MM.1S (cell line): ENCODE results near the gene GRB10.
"Not testable (repeated sequence)": the region's sequence is repeated elsewhere in the genome, so short reads cannot be mapped to it uniquely, and the experiment has no call there.

Experiments
- DNase-seq: peaks from one replicate; pipeline ENCODE4 v3.0.0-alpha.2; 2015
- H2AFZ ChIP-seq: fragments of 300-600 bp; sonication (generic); 2 replicates; pipeline ENCODE4 v1.6.0; 2016; ENCODE audit warnings: antibody characterized with exemption, low read length
- H3F3A ChIP-seq: fragments of 300-600 bp; sonication (generic); 2 replicates; pipeline ENCODE4 v1.6.1; 2016; ENCODE audit warnings: mild to moderate bottlenecking, antibody characterized with exemption, low read length, moderate library complexity, mixed read lengths; ENCODE audit not compliant: insufficient read depth
- H3K27ac ChIP-seq: fragments of 300-600 bp; sonication (generic); 2 replicates; pipeline ENCODE4 v1.5.1; 2016; ENCODE audit warnings: mild to moderate bottlenecking, low read length
- H3K27me3 ChIP-seq: fragments of 300-600 bp; sonication (generic); replicated peaks from 2 replicates; pipeline ENCODE4 v1.6.0; 2016; ENCODE audit warnings: low read length; ENCODE audit not compliant: insufficient read depth
- H3K36me3 ChIP-seq: fragments of 300-600 bp; sonication (generic); replicated peaks from 2 replicates; pipeline ENCODE4 v1.6.1; 2016; ENCODE audit warnings: mild to moderate bottlenecking, low read length, mixed read lengths; ENCODE audit not compliant: insufficient read depth
- H3K4me1 ChIP-seq: fragments of 300-600 bp; sonication (generic); 2 replicates; pipeline ENCODE4 v1.6.1; 2016; ENCODE audit warnings: low read length, mixed read lengths
- H3K4me2 ChIP-seq: fragments of 300-600 bp; sonication (generic); 2 replicates; pipeline ENCODE4 v1.6.0; 2016; ENCODE audit warnings: low read depth, low read length
- H3K4me3 ChIP-seq: fragments of 300-600 bp; sonication (generic); 2 replicates; pipeline ENCODE4 v1.5.1; 2016; ENCODE audit warnings: low read length, mixed read lengths
- H3K79me2 ChIP-seq: fragments of 300-600 bp; sonication (generic); 2 replicates; pipeline ENCODE4 v1.6.1; 2016; ENCODE audit warnings: mixed run types, low read length, mixed read lengths
- H3K9ac ChIP-seq: fragments of 300-600 bp; sonication (generic); 2 replicates; pipeline ENCODE4 v1.6.1; 2016; ENCODE audit warnings: low read length, mixed read lengths
- H3K9me2 ChIP-seq: fragments of 300-600 bp; sonication (generic); replicated peaks from 2 replicates; pipeline ENCODE4 v1.6.1; 2016; ENCODE audit warnings: mild to moderate bottlenecking, low read length, mixed read lengths; ENCODE audit not compliant: insufficient read depth
- H3K9me3 ChIP-seq: fragments of 300-600 bp; sonication (generic); replicated peaks from 2 replicates; pipeline ENCODE4 v1.6.1; 2016; ENCODE audit warnings: mild to moderate bottlenecking, low read length, mixed read lengths; ENCODE audit not compliant: insufficient read depth
- H4K20me1 ChIP-seq: fragments of 300-600 bp; sonication (generic); 2 replicates; pipeline ENCODE4 v1.6.1; 2016; ENCODE audit warnings: mild to moderate bottlenecking, low read length, moderate library complexity, mixed read lengths; ENCODE audit not compliant: insufficient read depth
- EZH2 ChIP-seq: fragments of 300-600 bp; sonication (generic); optimal IDR thresholded peaks from 2 replicates; pipeline ENCODE3; 2017; ENCODE audit warnings: low read depth, mild to moderate bottlenecking, antibody characterized with exemption, low read length, mixed read lengths
- EZH2phosphoT487 ChIP-seq: fragments of 300-600 bp; sonication (generic); IDR thresholded peaks from 2 replicates; pipeline ENCODE4 v1.6.1; 2018; ENCODE audit warnings: antibody characterized with exemption, low read length
- TF ChIP-seq, protein P1 (sequence below): fragments of 300-600 bp; sonication (generic); IDR thresholded peaks from 2 replicates; pipeline ENCODE4 v1.5.1; 2016; ENCODE audit warnings: antibody characterized with exemption, low read length, mixed read lengths

The GRB10 gene

GRCh38 chr7:50738932-50739331 lies 43.8 kb downstream of the GRB10 start:
- H3K27ac ChIP-seq, result no peak overlapping the region
- DNase-seq, result no peak
- no peak overlapping the region for H3K4me2 ChIP-seq
- no peaks in the 10 kb centered on the region for H3K9me3 ChIP-seq
- no peak overlapping the region for H2AFZ ChIP-seq
- H3K27me3 ChIP-seq, result no peaks in the 10 kb centered on the region
- no peaks in the 10 kb centered on the region for H3K79me2 ChIP-seq
- H3K4me1 ChIP-seq, result no peaks in the 10 kb centered on the region
- no peaks in the 10 kb centered on the region for H3F3A ChIP-seq
- no peaks in the 10 kb centered on the region for H3K9me2 ChIP-seq
- TF ChIP-seq, protein P1, sequence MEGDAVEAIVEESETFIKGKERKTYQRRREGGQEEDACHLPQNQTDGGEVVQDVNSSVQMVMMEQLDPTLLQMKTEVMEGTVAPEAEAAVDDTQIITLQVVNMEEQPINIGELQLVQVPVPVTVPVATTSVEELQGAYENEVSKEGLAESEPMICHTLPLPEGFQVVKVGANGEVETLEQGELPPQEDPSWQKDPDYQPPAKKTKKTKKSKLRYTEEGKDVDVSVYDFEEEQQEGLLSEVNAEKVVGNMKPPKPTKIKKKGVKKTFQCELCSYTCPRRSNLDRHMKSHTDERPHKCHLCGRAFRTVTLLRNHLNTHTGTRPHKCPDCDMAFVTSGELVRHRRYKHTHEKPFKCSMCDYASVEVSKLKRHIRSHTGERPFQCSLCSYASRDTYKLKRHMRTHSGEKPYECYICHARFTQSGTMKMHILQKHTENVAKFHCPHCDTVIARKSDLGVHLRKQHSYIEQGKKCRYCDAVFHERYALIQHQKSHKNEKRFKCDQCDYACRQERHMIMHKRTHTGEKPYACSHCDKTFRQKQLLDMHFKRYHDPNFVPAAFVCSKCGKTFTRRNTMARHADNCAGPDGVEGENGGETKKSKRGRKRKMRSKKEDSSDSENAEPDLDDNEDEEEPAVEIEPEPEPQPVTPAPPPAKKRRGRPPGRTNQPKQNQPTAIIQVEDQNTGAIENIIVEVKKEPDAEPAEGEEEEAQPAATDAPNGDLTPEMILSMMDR, result no peak
- H3K9ac ChIP-seq, result no peak overlapping the region
- no peaks in the 10 kb centered on the region for H3K36me3 ChIP-seq
- no peak overlapping the region for H3K4me3 ChIP-seq
- no peaks in the 10 kb centered on the region for H4K20me1 ChIP-seq

DNA sequence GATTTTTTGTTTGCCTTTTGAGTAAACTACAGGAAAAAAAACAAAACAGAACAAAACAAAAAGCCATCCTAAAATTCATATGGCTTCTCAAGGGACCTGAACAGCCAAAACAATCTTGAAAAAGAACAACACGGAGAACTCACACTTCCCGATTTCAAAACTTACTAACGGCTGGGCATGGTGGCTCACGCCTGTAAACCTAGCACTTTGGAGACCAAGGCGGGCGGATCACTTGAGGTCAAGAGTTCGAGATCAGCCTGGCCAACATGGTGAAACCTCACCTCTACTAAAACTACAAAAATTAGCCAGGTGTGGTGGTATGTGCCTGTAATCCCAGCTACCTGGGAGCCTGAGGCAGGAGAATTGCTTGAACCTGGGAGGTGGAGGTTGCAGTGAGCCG lies 46.9 kb downstream of the GRB10 start:
- not testable (repeated sequence) for H3K9ac ChIP-seq, H3K27me3 ChIP-seq, H3F3A ChIP-seq, H3K27ac ChIP-seq, H3K79me2 ChIP-seq, H3K4me2 ChIP-seq, H4K20me1 ChIP-seq, H3K9me3 ChIP-seq, H3K4me3 ChIP-seq, H3K36me3 ChIP-seq, DNase-seq, H2AFZ ChIP-seq, H3K4me1 ChIP-seq, H3K9me2 ChIP-seq

DNA sequence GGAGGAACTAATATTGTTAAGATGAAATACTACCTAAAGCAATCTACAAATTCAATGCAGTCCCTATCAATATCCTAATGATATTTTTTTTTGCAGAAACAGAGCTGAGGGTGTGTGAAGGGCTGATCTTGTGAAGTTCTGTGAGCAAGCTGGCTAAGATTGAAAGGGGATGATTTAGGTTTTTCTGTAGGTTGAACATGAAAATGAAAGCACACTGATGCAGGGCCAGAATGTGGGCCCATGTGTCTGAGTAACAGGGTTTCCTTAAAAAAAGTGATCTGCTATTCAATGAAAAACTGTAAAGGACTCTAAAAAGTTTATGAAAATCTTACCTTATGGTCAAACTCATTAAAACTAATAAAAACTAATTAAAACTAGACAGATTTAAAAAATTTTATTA lies 47.4 kb downstream of the GRB10 start:
- no peaks in the 10 kb centered on the region for H3K4me1 ChIP-seq
- H4K20me1 ChIP-seq, result no peaks in the 10 kb centered on the region
- no peaks in the 10 kb centered on the region for H3K9me3 ChIP-seq
- no peaks in the 10 kb centered on the region for H3F3A ChIP-seq
- peak; percentile 18 for DNase-seq
- no peak overlapping the region for H3K4me2 ChIP-seq
- H2AFZ ChIP-seq, result no peak overlapping the region
- H3K9ac ChIP-seq, result no peak overlapping the region
- no peak overlapping the region for H3K4me3 ChIP-seq
- TF ChIP-seq EZH2 (no peak), EZH2phosphoT487 (no peak)
- TF ChIP-seq, protein P1, result no peak
- H3K9me2 ChIP-seq, result no peaks in the 10 kb centered on the region
- no peaks in the 10 kb centered on the region for H3K36me3 ChIP-seq
- H3K79me2 ChIP-seq, result no peaks in the 10 kb centered on the region
- no peak overlapping the region for H3K27ac ChIP-seq
- H3K27me3 ChIP-seq, result no peaks in the 10 kb centered on the region

DNA sequence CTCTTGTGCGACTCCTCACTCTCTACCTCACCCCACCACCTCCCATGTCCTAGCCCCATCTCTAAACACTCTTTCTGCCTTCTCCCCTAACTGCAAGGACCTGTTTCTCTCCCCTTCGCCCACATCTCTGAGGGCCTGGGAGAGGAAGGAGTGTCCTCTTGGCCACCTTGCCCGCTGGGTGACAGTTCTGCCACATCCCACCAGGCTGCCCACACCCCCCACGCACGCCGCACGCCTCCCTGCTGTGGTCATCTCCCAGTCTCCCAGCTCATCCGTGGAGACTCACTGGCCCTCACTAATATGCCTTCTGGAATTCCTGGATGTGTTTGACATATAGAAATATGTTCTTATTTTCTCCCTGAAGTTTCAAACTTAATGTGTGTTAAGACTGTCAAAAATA lies 48.5 kb downstream of the GRB10 start:
- H4K20me1 ChIP-seq, result no peaks in the 10 kb centered on the region
- H3K79me2 ChIP-seq, result no peaks in the 10 kb centered on the region

More for the DNA sequence above, 48.5 kb downstream of the GRB10 start:
- TF ChIP-seq EZH2phosphoT487 (no peak), EZH2 (no peak)
- TF ChIP-seq, protein P1, result no peak
- H3F3A ChIP-seq, result no peaks in the 10 kb centered on the region
- no peak overlapping the region for H3K4me3 ChIP-seq
- no peak overlapping the region for H3K9ac ChIP-seq
- no peaks in the 10 kb centered on the region for H3K27me3 ChIP-seq
- no peaks in the 10 kb centered on the region for H3K36me3 ChIP-seq
- no peak overlapping the region for H2AFZ ChIP-seq
- H3K4me2 ChIP-seq, result no peak overlapping the region
- no peaks in the 10 kb centered on the region for H3K9me2 ChIP-seq
- no peak for DNase-seq
- H3K4me1 ChIP-seq, result no peaks in the 10 kb centered on the region
- H3K9me3 ChIP-seq, result no peaks in the 10 kb centered on the region
- H3K27ac ChIP-seq, result no peak overlapping the region
